Large intestine (tissue), 3 donors: ENCODE measurements around the gene MYRIP. TPM values are rescaled to one million over a fixed set of nuclear protein-coding genes. Genes with fewer than 3 reads are reported as not detected.
"Not testable (repeated sequence)": the region's sequence is repeated elsewhere in the genome, so short reads cannot be mapped to it uniquely, and the experiment has no call there.

Experiments used
- DNase-seq, 2 donors: peaks; one replicate each; pipeline versions ENCODE4 v3.0.0 to v3.0.0-alpha.2; 2013
- H3K27ac ChIP-seq: one replicate; pipeline ENCODE4 v1.5.1; 2013; ENCODE audit warnings: low read length
- H3K27me3 ChIP-seq: 2 replicates; pipeline ENCODE4 v1.6.1; 2013; ENCODE audit warnings: low read length; ENCODE audit not compliant: control insufficient read depth, insufficient read depth
- H3K36me3 ChIP-seq: 2 replicates; pipeline ENCODE4 v1.6.1; 2013; ENCODE audit warnings: low read length; ENCODE audit not compliant: control insufficient read depth, insufficient read depth
- H3K4me1 ChIP-seq: one replicate; pipeline ENCODE4 v1.6.1; 2013; ENCODE audit warnings: low read length; ENCODE audit not compliant: control insufficient read depth, insufficient read depth
- H3K4me3 ChIP-seq: one replicate; pipeline ENCODE4 v1.5.1; 2013; ENCODE audit warnings: low read length
- H3K9me3 ChIP-seq: one replicate; pipeline ENCODE4 v1.6.1; 2013; ENCODE audit warnings: mild to moderate bottlenecking, low read depth, low read length, moderate library complexity; ENCODE audit not compliant: control insufficient read depth
- WGBS: methylation state at CpG from one replicate; pipeline ENCODE4 v1.1.5; 2013; ENCODE audit warnings: low lambda C conversion rate; ENCODE audit not compliant: insufficient coverage; 5-methylcytosine and 5-hydroxymethylcytosine counted together
- polyA plus RNA-seq: library from polyadenylated mRNA; unstranded; fragments of 120-200 nt; gene quantifications from one replicate; pipeline ENCODE4 v1.2.1, GENCODE V29; 2013

Gene MYRIP
- polyA plus RNA-seq, 1 donor: 3.1 TPM

DNA sequence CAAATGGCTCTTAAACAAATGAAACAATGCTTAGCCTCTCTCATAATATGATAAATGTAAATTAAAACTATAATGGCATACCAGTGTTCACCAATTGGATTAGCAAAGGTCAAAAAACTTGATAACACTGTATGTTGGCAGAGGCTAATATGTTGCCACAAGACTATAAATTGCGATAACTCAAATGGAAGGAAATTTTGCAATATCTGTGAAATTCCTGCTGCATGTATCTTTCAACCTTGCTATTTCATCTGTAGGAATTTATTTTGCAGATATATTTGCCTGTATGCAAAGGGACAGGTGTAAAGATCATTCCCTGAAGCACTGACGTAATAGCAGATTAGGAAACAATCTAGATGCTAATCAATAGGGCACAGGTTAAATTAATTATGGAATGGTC, 308.7 kb downstream of the MYRIP start:
- Histone ChIP-seq H3K36me3 (no peaks in the 10 kb centered on the region), H3K27ac (no peak overlapping the region), H3K4me1 (no peaks in the 10 kb centered on the region), H3K4me3 (no peak overlapping the region), H3K27me3 (no peaks in the 10 kb centered on the region), H3K9me3 (no peaks in the 10 kb centered on the region)
- no CpG with 5 or more reads among the region's 2 CpGs for WGBS
- no peak for DNase-seq

DNA sequence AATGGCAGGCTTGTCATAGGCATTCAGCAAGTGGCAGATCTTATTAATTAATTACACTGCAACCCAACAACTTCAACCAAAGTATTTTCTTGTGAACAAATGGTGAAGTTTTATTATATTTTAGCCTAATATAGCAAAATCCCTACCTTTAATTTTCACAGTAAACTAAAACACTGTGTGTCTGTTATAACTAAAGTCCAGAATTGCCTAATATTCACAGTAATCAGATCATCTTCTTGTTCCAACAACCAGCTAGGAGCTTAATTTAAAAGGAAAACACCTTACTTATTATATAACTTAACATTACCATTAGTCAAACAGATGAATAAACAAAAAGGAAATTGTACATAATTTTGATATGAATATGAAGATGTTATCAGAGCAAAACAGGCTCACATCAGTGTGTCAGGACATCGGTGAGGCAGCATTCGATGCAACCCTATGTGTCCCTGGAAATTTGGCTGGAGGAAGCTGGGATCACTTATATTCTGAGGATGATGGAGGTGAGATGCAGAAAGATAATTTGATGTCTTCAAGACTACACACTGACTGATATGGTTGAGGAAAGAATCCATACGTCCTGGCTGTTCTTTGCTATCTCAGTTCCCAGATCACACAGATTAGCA, 310.8 kb downstream of the MYRIP start:
- no peaks in the 10 kb centered on the region for H3K36me3 ChIP-seq
- H3K27me3 ChIP-seq: no peaks in the 10 kb centered on the region
- H3K27ac ChIP-seq: no peak overlapping the region
- no peaks in the 10 kb centered on the region for H3K4me1 ChIP-seq
- H3K9me3 ChIP-seq: no peaks in the 10 kb centered on the region
- 100% methylated on average over 1 of the region's 3 CpGs for WGBS
- no peak overlapping the region for H3K4me3 ChIP-seq
- DNase-seq: no peak

DNA sequence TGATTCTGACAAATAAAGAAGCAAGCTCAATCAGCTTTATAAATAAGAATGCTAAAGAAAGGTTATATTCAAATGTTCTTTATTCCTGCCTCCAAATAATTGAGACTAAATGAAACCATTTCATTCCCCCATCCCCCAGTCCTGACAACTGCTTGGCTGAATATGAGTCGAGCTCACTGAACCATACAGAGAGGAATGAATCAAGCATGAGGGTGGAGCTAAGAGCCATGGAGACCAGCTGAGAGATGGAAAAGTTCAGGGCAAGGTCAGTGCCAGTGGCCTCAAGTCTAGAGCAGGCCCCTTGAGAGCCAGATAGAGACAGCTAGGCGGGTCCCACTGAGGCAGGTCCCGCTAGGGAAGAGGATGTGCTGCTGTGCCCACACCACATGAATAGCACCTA, 311.4 kb downstream of the MYRIP start:
- no peaks in the 10 kb centered on the region for H3K4me1 ChIP-seq
- no peak overlapping the region for H3K4me3 ChIP-seq
- no peaks in the 10 kb centered on the region for H3K36me3 ChIP-seq

DNA sequence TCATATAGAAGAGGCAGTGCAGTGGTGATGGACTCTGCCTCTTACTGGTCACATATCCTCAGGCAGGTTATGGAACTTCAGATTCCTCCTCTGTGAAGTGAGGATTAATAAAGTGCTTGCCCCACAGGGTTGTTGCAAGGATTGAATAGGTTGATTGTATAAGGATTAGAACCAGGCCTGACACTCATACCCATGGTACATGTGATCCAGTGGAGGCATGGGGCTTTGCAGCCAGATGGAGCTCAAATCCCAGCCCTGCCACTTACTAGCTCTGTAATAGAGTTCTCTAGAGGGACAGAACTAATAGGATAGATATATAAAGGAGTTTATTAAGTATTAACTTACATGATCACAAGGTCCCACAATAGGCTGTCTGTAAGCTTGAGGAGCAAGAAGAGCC, 315.5 kb downstream of the MYRIP start:
- Histone ChIP-seq H3K27ac (no peak overlapping the region), H3K9me3 (no peaks in the 10 kb centered on the region), H3K27me3 (no peaks in the 10 kb centered on the region), H3K36me3 (no peaks in the 10 kb centered on the region), H3K4me3 (no peak overlapping the region), H3K4me1 (no peaks in the 10 kb centered on the region)
- no peak for DNase-seq

More for the DNA sequence above, 311.4 kb downstream of the MYRIP start:
- H3K9me3 ChIP-seq: no peaks in the 10 kb centered on the region
- WGBS: no CpG with 5 or more reads among the region's 3 CpGs
- no peaks in the 10 kb centered on the region for H3K27me3 ChIP-seq
- no peak overlapping the region for H3K27ac ChIP-seq
- DNase-seq: no peak

DNA sequence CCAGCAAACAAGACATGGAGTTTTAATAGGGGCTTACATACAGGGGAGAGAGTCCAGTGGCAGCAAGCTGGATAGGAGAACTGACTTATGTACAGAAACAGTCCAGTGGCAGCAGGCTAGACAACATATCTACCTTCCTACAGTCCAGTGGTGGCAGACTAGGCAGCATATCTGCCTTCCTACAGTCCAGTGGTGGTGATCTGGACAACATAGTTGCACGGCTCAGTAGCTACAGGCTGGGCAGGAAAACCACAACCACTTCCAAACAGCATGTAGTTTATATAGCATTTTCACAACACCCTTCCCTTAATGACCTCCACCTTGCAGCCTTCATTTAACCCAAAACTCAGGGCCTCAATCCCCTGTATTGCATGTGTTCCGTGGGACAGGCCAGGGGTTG, 318.8 kb downstream of the MYRIP start:
- WGBS: no CpG with 5 or more reads among the region's 2 CpGs
- DNase-seq: no peak

DNA sequence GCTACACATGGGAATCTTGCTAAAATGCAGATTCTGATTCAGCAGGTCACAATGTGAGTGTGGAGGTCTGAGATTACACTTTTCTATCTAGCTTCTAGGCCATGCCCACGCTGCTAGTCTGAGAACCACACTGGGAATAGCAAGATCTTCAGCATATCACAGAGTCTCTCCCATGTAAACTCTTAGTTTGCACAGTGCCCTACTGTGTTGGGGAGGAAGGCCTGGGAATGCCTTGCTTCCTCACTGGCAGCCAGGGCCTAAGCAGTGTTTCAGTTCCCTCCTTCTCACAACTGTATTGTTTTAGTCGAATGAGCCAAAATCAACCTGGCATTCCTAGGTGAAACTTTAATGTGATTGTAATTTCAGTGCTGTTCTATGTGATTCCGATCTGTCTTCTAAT, 320.1 kb downstream of the MYRIP start:
- Histone ChIP-seq H3K4me1 (no peaks in the 10 kb centered on the region), H3K9me3 (peaks cover 7% of the 10 kb centered on the region), H3K36me3 (no peaks in the 10 kb centered on the region), H3K27me3 (no peaks in the 10 kb centered on the region), H3K4me3 (no peak overlapping the region), H3K27ac (no peak overlapping the region)
- WGBS: 78% methylated on average over 1 of the region's 3 CpGs
- DNase-seq: no peak

More for the DNA sequence above, 318.8 kb downstream of the MYRIP start:
- Histone ChIP-seq H3K36me3 (no peaks in the 10 kb centered on the region), H3K4me1 (no peaks in the 10 kb centered on the region), H3K27ac (no peak overlapping the region), H3K4me3 (no peak overlapping the region), H3K27me3 (no peaks in the 10 kb centered on the region), H3K9me3 (no peaks in the 10 kb centered on the region)

DNA sequence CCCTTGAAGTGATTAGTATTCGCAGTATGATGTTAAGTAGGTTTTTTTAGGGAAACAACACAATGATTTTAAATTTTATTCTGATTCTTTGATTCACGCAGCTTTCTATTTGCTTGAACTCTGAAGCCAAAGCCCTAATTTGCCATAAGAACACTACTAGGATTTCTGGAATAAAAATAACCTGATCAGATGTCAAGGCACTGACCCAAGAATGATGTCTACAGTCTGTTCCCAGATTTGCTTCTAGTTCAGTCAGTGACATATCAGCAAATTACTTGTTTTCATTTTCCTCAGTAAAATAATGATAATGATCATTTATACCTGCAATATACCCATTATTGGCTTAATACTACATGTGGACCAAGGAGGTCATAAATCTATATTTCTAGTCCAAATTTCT, 320.6 kb downstream of the MYRIP start:
- Histone ChIP-seq H3K9me3 (peaks cover 7% of the 10 kb centered on the region), H3K36me3 (no peaks in the 10 kb centered on the region), H3K4me3 (no peak overlapping the region), H3K27ac (no peak overlapping the region), H3K4me1 (no peaks in the 10 kb centered on the region), H3K27me3 (no peaks in the 10 kb centered on the region)
- no CpG with 5 or more reads among the region's 2 CpGs for WGBS
- no peak for DNase-seq

DNA sequence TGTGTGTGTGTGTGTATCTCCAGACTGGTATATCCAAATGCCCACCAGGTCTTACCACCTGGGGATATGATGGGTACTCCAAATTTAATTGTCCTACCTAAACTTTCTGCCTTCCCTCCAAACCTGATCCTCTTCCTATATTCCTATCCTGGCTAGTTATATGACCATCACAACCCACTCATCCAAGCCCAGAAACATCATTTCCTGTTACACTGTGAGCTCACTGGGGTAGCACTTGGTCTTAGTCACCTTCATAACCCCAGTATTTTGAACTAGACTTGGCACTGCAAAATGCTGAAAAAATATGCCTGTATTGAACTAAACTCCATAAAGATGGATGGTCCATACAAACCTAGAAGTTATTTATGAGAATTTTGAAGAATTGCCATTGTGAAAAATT, 321.3 kb downstream of the MYRIP start:
- H3K27ac ChIP-seq: no peak overlapping the region
- no peaks in the 10 kb centered on the region for H3K27me3 ChIP-seq
- no peaks in the 10 kb centered on the region for H3K4me1 ChIP-seq
- no peaks in the 10 kb centered on the region for H3K36me3 ChIP-seq
- no peak for DNase-seq
- no peak overlapping the region for H3K4me3 ChIP-seq
- H3K9me3 ChIP-seq: peaks cover 7% of the 10 kb centered on the region

DNA sequence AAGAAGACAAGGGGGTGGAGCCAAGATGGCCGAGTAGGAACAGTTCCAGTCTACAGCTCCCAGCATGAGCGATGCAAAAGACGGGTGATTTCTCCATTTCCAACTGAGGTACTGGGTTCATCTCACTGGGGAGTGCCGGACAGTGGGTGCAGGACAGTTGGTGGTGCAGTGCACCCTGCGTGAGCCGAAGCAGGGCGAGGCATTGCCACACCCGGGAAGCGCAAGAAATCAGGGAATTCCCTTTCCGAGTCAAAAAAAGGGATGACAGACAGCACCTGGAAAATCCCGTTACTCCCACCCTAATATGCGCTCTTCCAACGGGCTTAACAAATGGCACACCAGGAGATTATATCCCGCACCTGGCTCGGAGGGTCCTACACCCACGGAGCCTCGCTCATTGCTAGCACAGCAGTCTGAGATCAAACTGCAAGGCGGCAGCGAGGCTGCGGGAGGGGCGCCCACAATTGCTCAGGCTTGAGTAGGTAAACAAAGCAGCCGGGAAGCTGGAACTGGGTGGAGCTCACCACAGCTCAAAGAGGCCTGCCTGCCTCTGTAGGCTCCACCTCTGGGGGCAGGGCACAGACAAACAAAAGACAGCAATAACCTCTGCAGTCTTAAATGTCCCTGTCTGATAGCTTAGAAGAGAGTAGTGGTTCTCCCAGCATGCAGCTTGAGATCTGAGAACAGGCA, 324.6 kb downstream of the MYRIP start:
- H3K27me3 ChIP-seq, H3K4me3 ChIP-seq, H3K27ac ChIP-seq, H3K4me1 ChIP-seq, H3K9me3 ChIP-seq, H3K36me3 ChIP-seq, DNase-seq: not testable (repeated sequence)
- WGBS: no CpG with 5 or more reads among the region's 22 CpGs

DNA sequence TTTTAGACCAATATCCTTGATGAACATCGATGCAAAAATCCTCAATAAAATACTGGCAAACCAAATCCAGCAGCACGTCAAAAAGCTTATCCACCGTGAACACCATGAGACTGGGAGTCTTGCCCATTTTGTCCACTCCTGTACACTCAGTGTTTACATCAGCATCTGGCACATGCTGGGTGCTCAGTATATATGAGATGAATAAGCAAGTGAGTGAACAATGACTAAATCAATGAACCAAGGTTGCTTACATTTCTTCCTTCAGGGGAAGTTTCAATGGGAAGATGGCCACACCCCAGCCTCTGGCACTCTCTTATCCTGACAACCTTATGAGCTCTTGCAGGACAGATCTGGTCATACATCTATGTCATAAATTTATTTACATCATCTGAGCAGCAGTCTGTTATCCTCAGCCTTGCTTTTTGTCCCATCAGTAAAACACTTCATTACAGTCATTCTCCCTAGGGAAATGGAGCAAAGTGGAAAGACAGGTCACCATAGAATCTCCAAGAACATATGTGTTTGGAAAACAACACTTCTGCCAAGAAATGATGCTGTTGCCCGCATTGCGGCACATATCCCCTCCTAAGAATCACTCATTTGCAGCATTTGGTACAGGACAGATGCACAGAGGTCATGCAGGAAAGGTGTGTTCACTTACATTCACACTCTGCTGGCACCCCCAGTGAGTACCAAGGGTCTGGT, 328.3 kb downstream of the MYRIP start:
- H3K36me3 ChIP-seq: no peaks in the 10 kb centered on the region
- peaks cover 7% of the 10 kb centered on the region for H3K9me3 ChIP-seq
- no CpG with 5 or more reads among the region's 5 CpGs for WGBS
- no peak for DNase-seq
- no peaks in the 10 kb centered on the region for H3K4me1 ChIP-seq
- no peaks in the 10 kb centered on the region for H3K27me3 ChIP-seq
- H3K4me3 ChIP-seq: no peak overlapping the region
- no peak overlapping the region for H3K27ac ChIP-seq
